C4-2B (cell line): Measurements from ENCODE around the gene ADCY1.

ENCODE experiments used
- H3K27ac ChIP-seq: fragments of 450-650 bp; 2 replicates; pipeline ENCODE4 v1.5.1; 2017
- ZFX ChIP-seq: fragments of 450-650 bp; IDR thresholded peaks from 2 replicates; pipeline ENCODE4 v1.6.1; 2017
- TF ChIP-seq, protein P1 (sequence below): fragments of 450-650 bp; conservative IDR thresholded peaks from 2 replicates; pipeline ENCODE4 v1.5.1; 2017; ENCODE audit warnings: mild to moderate bottlenecking

ADCY1 gene

GRCh38 chr7:45578467-45578866 lies 4.3 kb downstream of the ADCY1 start:
- no peak overlapping the region for H3K27ac ChIP-seq
- TF ChIP-seq ZFX, result no peak
- TF ChIP-seq, protein P1, sequence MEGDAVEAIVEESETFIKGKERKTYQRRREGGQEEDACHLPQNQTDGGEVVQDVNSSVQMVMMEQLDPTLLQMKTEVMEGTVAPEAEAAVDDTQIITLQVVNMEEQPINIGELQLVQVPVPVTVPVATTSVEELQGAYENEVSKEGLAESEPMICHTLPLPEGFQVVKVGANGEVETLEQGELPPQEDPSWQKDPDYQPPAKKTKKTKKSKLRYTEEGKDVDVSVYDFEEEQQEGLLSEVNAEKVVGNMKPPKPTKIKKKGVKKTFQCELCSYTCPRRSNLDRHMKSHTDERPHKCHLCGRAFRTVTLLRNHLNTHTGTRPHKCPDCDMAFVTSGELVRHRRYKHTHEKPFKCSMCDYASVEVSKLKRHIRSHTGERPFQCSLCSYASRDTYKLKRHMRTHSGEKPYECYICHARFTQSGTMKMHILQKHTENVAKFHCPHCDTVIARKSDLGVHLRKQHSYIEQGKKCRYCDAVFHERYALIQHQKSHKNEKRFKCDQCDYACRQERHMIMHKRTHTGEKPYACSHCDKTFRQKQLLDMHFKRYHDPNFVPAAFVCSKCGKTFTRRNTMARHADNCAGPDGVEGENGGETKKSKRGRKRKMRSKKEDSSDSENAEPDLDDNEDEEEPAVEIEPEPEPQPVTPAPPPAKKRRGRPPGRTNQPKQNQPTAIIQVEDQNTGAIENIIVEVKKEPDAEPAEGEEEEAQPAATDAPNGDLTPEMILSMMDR, result no peak

GRCh38 chr7:45579391-45579801 lies 5.2 kb downstream of the ADCY1 start:
- no peak for TF ChIP-seq ZFX
- TF ChIP-seq, protein P1, result no peak
- no peak overlapping the region for H3K27ac ChIP-seq

DNA sequence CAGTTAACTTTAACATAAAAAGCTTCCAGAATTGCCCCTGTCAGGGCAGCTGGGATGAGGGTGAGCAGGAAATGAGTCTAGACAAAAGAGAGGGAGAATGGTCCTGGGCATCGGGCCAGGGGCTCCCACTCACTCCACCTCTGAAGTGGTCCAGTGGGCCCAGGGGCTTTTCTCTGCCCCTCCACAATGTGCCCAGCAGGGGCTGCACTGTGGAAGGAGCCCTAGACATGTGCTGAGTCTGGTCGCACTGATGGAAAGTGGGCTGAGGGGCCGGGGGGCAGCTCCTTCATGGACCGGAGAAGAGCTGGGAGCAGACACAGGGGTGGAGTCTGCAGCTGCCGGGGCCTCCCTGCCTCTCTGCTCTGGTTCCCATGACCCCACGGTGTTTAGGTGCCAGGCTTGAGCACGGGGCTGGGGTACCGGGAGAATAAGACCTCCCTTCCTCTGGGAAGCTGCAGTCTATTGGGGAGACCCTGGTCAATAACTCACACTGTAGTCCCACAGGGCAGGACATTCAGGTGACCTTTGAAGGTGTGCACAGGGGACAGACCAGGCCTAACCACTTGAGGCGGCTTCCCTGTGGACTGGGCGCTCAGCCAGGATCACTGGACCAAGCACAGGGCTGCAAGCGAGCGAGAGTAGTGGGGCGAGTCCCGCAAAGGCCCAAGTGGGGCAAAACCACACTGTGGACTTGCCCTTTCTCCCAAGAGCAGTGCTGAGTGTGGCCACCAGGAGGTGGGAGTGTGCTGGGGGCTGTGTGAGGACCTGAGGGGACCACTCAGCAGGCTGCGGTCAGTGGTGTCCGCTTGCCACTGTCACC lies 6.1 kb downstream of the ADCY1 start:
- TF ChIP-seq ZFX, result no peak
- TF ChIP-seq, protein P1, result no peak; the same call in 1 of the 2 replicates
- no peak overlapping the region for H3K27ac ChIP-seq

DNA sequence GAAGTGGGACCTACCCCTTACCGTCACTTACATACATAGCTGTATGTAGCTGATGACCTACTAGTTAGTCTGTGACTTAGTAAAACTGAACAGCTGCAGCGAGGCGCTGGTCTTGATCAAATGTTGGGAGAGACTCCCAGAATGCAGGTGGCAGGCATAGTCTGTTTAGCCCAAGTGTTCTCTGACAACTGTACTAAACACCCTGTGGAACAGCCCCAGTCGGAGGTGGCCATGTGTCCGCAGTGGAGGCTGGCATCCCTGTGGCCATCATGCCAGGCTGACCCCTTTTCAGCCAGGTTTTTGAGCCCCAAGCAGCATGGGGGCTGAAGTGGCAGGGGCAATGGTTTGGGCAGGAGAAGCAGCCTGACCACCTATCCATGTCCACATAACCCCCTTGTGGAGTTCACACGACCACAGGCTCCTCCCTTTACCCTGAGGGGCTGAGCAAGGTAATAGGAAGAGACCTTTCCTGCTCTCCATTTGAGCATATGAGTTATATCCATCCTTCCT lies 7.2 kb downstream of the ADCY1 start:
- no peak overlapping the region for H3K27ac ChIP-seq
- TF ChIP-seq, protein P1, result no peak
- no peak for TF ChIP-seq ZFX

GRCh38 chr7:45582136-45582749 lies 8.1 kb downstream of the ADCY1 start:
- H3K27ac ChIP-seq, result no peak overlapping the region

DNA sequence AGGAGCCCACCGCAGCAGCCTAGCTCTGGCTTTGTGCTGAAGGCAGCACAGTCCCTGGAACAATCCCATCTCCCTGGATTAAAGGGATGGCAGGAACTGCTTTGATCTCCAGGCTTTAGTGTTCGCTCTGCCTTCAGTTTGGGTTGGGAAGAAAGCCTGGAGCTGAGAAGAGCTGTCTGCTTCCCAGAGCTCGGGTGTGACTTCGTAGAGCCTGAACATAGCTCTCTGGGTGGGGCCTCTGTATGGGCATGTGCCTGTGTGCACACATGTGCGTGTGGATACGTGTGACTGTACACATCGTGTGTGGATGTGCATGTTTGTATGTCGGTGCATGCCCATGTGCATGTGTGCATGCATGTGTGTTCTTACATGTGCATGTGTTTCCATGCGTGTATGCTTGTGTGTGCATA lies 8.7 kb downstream of the ADCY1 start:
- no peak for TF ChIP-seq ZFX
- TF ChIP-seq, protein P1, result no peak
- H3K27ac ChIP-seq, result no peak overlapping the region

More at GRCh38 chr7:45582136-45582749, 8.1 kb downstream of the ADCY1 start:
- no peak for TF ChIP-seq ZFX
- TF ChIP-seq, protein P1, result no peak

GRCh38 chr7:45583296-45583695 lies 9.1 kb downstream of the ADCY1 start:
- no peak overlapping the region for H3K27ac ChIP-seq
- no peak for TF ChIP-seq ZFX
